Neuron (in vitro differentiated cells): ENCODE measurements around the gene B3GNT5.

Experiments used
- H2AFZ ChIP-seq: one replicate; pipeline ENCODE4 v1.6.1; 2013; ENCODE audit warnings: low read depth, mild to moderate bottlenecking, inconsistent platforms, low read length, moderate library complexity
- H3K27me3 ChIP-seq: one replicate; pipeline ENCODE4 v1.6.1; 2013; ENCODE audit warnings: low read length; ENCODE audit not compliant: insufficient read depth
- H3K36me3 ChIP-seq: one replicate; pipeline ENCODE4 v1.6.1; 2013; ENCODE audit warnings: low read length; ENCODE audit not compliant: insufficient read depth
- H3K4me1 ChIP-seq: one replicate; pipeline ENCODE4 v1.6.1; 2013; ENCODE audit warnings: low read length; ENCODE audit not compliant: insufficient read depth
- H3K4me3 ChIP-seq: 2 replicates; pipeline ENCODE4 v1.5.1; 2013; ENCODE audit warnings: mild to moderate bottlenecking, low read length, moderate library complexity
- H3K9me3 ChIP-seq: one replicate; pipeline ENCODE4 v1.6.1; 2013; ENCODE audit warnings: low read length

Gene B3GNT5, protein sequence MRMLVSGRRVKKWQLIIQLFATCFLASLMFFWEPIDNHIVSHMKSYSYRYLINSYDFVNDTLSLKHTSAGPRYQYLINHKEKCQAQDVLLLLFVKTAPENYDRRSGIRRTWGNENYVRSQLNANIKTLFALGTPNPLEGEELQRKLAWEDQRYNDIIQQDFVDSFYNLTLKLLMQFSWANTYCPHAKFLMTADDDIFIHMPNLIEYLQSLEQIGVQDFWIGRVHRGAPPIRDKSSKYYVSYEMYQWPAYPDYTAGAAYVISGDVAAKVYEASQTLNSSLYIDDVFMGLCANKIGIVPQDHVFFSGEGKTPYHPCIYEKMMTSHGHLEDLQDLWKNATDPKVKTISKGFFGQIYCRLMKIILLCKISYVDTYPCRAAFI

DNA sequence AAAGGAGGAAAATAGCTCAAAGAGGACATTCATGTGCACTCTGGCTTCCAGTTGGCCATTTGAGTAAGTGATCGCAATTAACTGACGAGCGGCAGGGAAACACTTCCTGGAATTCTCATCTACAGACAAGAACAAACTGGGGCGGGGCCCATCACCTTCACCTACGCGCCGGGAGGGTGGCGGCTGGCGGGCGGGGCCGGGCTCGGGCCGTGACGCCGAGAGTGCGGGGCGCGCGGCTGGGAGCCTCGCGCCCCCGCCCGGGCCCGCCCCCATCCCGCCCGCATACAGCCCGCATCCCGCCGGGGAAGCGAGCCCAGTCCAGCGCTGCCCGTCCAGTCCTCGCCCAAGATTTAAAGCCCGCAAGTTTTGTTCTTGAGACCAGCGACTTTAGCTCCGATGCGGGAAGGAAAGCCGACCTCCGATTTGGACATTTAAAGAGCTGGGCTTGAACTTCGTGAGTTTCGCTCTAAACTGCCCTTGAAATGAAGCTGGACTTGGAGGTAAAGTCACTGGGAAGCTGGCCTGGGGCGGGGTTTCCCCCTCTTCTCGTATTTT is at the start of gene B3GNT5:
Gene B3GNT5 (plus strand): TSS at position 281 of the 555 bp plus-strand sequence. CDS start 16,546 bp downstream, outside the sequence.
- H2AFZ ChIP-seq: peak within 1 kb of the TSS; percentile 71
- H3K4me3 ChIP-seq: peak within 1 kb of the TSS; percentile 71
- peaks cover 24% of the 10 kb centered on the region for H3K4me1 ChIP-seq
- H3K27me3 ChIP-seq: no peaks in the 10 kb centered on the region
- peaks cover 5% of the 10 kb centered on the region for H3K36me3 ChIP-seq
- no peaks in the 10 kb centered on the region for H3K9me3 ChIP-seq

- Histone ChIP-seq H3K27me3 (no peaks in the 10 kb centered on the region), H3K4me1 (no peaks in the 10 kb centered on the region), H3K9me3 (no peaks in the 10 kb centered on the region), H3K36me3 (no peaks in the 10 kb centered on the region), H2AFZ (no peak overlapping the region), H3K4me3 (no peak overlapping the region)
These were observed 49.4 kb upstream of the B3GNT5 start for GRCh38 chr3:183203670-183204069.

GRCh38 chr3:183208260-183208659 is 44.8 kb upstream of the B3GNT5 start:
- Histone ChIP-seq H2AFZ (no peak overlapping the region), H3K9me3 (no peaks in the 10 kb centered on the region), H3K36me3 (no peaks in the 10 kb centered on the region), H3K4me1 (no peaks in the 10 kb centered on the region), H3K27me3 (peaks cover 2% of the 10 kb centered on the region), H3K4me3 (no peak overlapping the region)

- peaks cover 2% of the 10 kb centered on the region for H3K27me3 ChIP-seq
- H2AFZ ChIP-seq: no peak overlapping the region
- H3K9me3 ChIP-seq: no peaks in the 10 kb centered on the region
- no peaks in the 10 kb centered on the region for H3K4me1 ChIP-seq
- no peak overlapping the region for H3K4me3 ChIP-seq
- H3K36me3 ChIP-seq: no peaks in the 10 kb centered on the region
These were observed 44.3 kb upstream of the B3GNT5 start for GRCh38 chr3:183208800-183209199.

DNA sequence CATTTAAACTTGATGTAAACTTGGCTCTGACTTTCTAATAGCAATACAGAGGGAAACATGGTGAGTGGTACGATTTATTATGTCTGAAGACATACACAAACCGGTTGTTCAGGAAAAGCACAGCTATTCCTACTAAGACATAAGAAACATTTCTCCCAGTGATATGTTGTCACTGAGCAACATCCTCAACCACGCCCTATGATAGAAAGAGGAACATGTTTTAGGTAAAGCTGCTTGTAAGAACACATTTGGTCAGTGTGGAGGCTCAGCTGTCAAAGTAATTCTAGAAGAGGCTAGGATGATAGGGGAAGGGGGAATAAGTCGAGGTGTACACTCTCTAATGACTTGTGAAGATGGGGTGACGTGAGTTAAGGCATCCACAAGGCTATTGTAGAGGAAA is 42.7 kb upstream of the B3GNT5 start:
- H3K4me3 ChIP-seq: no peak overlapping the region
- no peaks in the 10 kb centered on the region for H3K9me3 ChIP-seq
- H3K36me3 ChIP-seq: no peaks in the 10 kb centered on the region
- no peaks in the 10 kb centered on the region for H3K4me1 ChIP-seq
- no peak overlapping the region for H2AFZ ChIP-seq
- H3K27me3 ChIP-seq: peaks cover 2% of the 10 kb centered on the region

GRCh38 chr3:183210862-183211341 is 42.2 kb upstream of the B3GNT5 start:
- Histone ChIP-seq H3K36me3 (no peaks in the 10 kb centered on the region), H3K4me1 (no peaks in the 10 kb centered on the region), H3K27me3 (peaks cover 2% of the 10 kb centered on the region), H3K4me3 (no peak overlapping the region), H2AFZ (no peak overlapping the region), H3K9me3 (no peaks in the 10 kb centered on the region)

GRCh38 chr3:183211352-183211751 is 41.7 kb upstream of the B3GNT5 start:
- no peaks in the 10 kb centered on the region for H3K9me3 ChIP-seq
- H3K4me1 ChIP-seq: no peaks in the 10 kb centered on the region
- H3K27me3 ChIP-seq: peaks cover 2% of the 10 kb centered on the region
- H3K4me3 ChIP-seq: no peak overlapping the region
- H2AFZ ChIP-seq: no peak overlapping the region
- H3K36me3 ChIP-seq: no peaks in the 10 kb centered on the region

- Histone ChIP-seq H3K4me3 (no peak overlapping the region), H3K36me3 (no peaks in the 10 kb centered on the region), H2AFZ (no peak overlapping the region), H3K27me3 (peaks cover 2% of the 10 kb centered on the region), H3K4me1 (no peaks in the 10 kb centered on the region), H3K9me3 (no peaks in the 10 kb centered on the region)
These were observed 41.0 kb upstream of the B3GNT5 start for GRCh38 chr3:183212096-183212495.

- Histone ChIP-seq H3K27me3 (peaks cover 2% of the 10 kb centered on the region), H2AFZ (no peak overlapping the region), H3K9me3 (no peaks in the 10 kb centered on the region), H3K4me1 (no peaks in the 10 kb centered on the region), H3K4me3 (no peak overlapping the region), H3K36me3 (no peaks in the 10 kb centered on the region)
These were observed 40.5 kb upstream of the B3GNT5 start for GRCh38 chr3:183212565-183212964.

GRCh38 chr3:183213415-183214276 is 39.4 kb upstream of the B3GNT5 start:
- H3K27me3 ChIP-seq: peaks cover 2% of the 10 kb centered on the region
- no peaks in the 10 kb centered on the region for H3K36me3 ChIP-seq
- H3K4me3 ChIP-seq: no peak overlapping the region
- H2AFZ ChIP-seq: no peak overlapping the region
- no peaks in the 10 kb centered on the region for H3K9me3 ChIP-seq
- no peaks in the 10 kb centered on the region for H3K4me1 ChIP-seq

DNA sequence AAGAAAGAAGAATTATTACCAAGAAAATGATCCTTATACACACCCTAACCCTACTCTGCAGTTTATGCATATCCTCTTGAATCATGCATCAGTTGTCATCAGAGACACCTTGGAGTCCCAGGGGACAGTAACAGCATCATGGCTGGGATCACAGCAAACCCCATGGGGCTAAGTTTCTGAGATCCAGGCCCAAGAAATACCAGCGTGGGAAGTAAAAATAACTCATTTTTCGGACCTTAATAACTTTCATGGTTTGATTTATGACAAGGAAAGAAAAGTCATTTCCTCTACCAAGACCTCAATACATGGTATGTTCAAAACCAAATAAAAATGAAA is 38.8 kb upstream of the B3GNT5 start:
- no peak overlapping the region for H2AFZ ChIP-seq
- no peaks in the 10 kb centered on the region for H3K9me3 ChIP-seq
- no peaks in the 10 kb centered on the region for H3K4me1 ChIP-seq
- H3K4me3 ChIP-seq: no peak overlapping the region
- H3K36me3 ChIP-seq: no peaks in the 10 kb centered on the region
- H3K27me3 ChIP-seq: peaks cover 2% of the 10 kb centered on the region

GRCh38 chr3:183215591-183216202 is 37.4 kb upstream of the B3GNT5 start:
- Histone ChIP-seq H3K27me3 (no peaks in the 10 kb centered on the region), H3K36me3 (no peaks in the 10 kb centered on the region), H3K9me3 (no peaks in the 10 kb centered on the region)

More at GRCh38 chr3:183215591-183216202, 37.4 kb upstream of the B3GNT5 start:
- no peak overlapping the region for H2AFZ ChIP-seq
- H3K4me3 ChIP-seq: no peak overlapping the region
- H3K4me1 ChIP-seq: no peaks in the 10 kb centered on the region
